ENCODE results near the gene ACTRT2. TPM values are rescaled to one million over a fixed set of nuclear protein-coding genes. Genes with fewer than 3 reads are reported as not detected.

ACTRT2 gene
- total RNA-seq, 1 experiment from 2014 or later, result not detected

GRCh38 chr1:3053366-3053980 is 32.2 kb downstream of the ACTRT2 start:
- no peak overlapping the region for H3K27ac Mint-ChIP-seq
- no CpG with 5 or more reads among the region's 9 CpGs for WGBS (ENCODE audit: extremely low coverage, insufficient read length, low lambda C conversion rate)
- H3K9me3 Mint-ChIP-seq, result peaks cover 4 to 36% of the 10 kb centered on the region in 2 experiments
- Histone ChIP-seq H3K9me3 (ENCODE audit: control insufficient read depth, low read depth, low read length) (peaks cover 8% of the 10 kb centered on the region), H3K56ac (ENCODE audit: insufficient read length, low read depth, low read length) (no peak overlapping the region), H3K27me3 (ENCODE audit: insufficient read depth, low read length) (no peaks in the 10 kb centered on the region; the same call in 1 of the 2 replicates), H4K8ac (replicated peaks; ENCODE audit: insufficient read length, low read depth, low read length) (no peak overlapping the region), H3K14ac (ENCODE audit: insufficient read depth, low read length) (no peak overlapping the region), H3K4ac (ENCODE audit: low read depth, low read length) (no peak overlapping the region), H3K4me2 (ENCODE audit: insufficient read depth, insufficient read length, low read length) (no peak overlapping the region), H2BK20ac (ENCODE audit: low read depth, low read length, poor library complexity, severe bottlenecking) (no peak overlapping the region), H3K79me1 (ENCODE audit: insufficient read depth, low read depth, low read length, poor library complexity, severe bottlenecking) (no peaks in the 10 kb centered on the region), H4K5ac (ENCODE audit: insufficient read length, low read depth, low read length) (no peak overlapping the region), H2BK120ac (ENCODE audit: low read depth, low read length, poor library complexity, severe bottlenecking) (no peak overlapping the region), H3K23me2 (ENCODE audit: insufficient read length, low read depth, low read length, poor library complexity, severe bottlenecking) (no peaks in the 10 kb centered on the region), H3K79me2 (ENCODE audit: insufficient read depth, low read length) (no peaks in the 10 kb centered on the region), H3T11ph (ENCODE audit: low read length) (no peak overlapping the region), H3K27ac (ENCODE audit: insufficient read length, low read depth, low read length) (no peak overlapping the region), H4K91ac (ENCODE audit: insufficient read length, low read depth, low read length) (no peak overlapping the region), H4K20me1 (ENCODE audit: control insufficient read depth, insufficient read depth, insufficient read length) (no peaks in the 10 kb centered on the region), H2BK12ac (ENCODE audit: insufficient read length, low read depth, low read length) (no peak overlapping the region), H2AK5ac (ENCODE audit: insufficient read length, low read length) (no peak overlapping the region), H2BK5ac (ENCODE audit: insufficient read length, low read length) (no peak overlapping the region), H3K9ac (ENCODE audit: extremely low read depth, insufficient read length, low read length) (no peak overlapping the region), H3K18ac (ENCODE audit: insufficient read length, low read depth, low read length) (no peak overlapping the region), H3K4me1 (ENCODE audit: insufficient read depth, low read length) (no peaks in the 10 kb centered on the region), H2AFZ (ENCODE audit: low read length) (no peak overlapping the region), H3K23ac (ENCODE audit: insufficient read length, low read depth, low read length) (no peak overlapping the region), H2BK15ac (ENCODE audit: low read depth, low read length) (no peak overlapping the region)
- H3K4me1 Mint-ChIP-seq, result no peaks in the 10 kb centered on the region
- peaks cover 28% of the 10 kb centered on the region for H3K27me3 Mint-ChIP-seq (ENCODE audit: low read depth)
- peak; percentile 7 for DNase-seq
- TF ChIP-seq CTCF (conservative IDR thresholded peaks at IDR 0.05), result no peak
- peaks cover 0 to 5% (median 0%) of the 10 kb centered on the region in 3 experiments; a peak in 3 of 7 replicates for H3K36me3 Mint-ChIP-seq (ENCODE audit: insufficient read depth in 1 of 3, low read depth in 3 of 3)
- H3K4me3 Mint-ChIP-seq, result no peak overlapping the region
